ENCODE results near the gene TRAPPC8. TPM values are rescaled to one million over a fixed set of nuclear protein-coding genes. Genes with fewer than 3 reads are reported as not detected.
"Not testable (repeated sequence)": the region's sequence is repeated elsewhere in the genome, so short reads cannot be mapped to it uniquely, and the experiment has no call there.

TRAPPC8 gene
- polyA plus RNA-seq, 1 donor from 2014 or later: 57.8 TPM

GRCh38 chr18:31942291-31942998, 483 bp downstream of the TRAPPC8 start:
- no peaks in the 10 kb centered on the region for H3K27me3 ChIP-seq (ENCODE audit: insufficient read depth, low read depth, low read length)
- H3K4me3 ChIP-seq (ENCODE audit: low read length): peak overlapping the region; percentile 100
- H2AFZ ChIP-seq (ENCODE audit: low read depth, low read length): peak overlapping the region; percentile 95
- H3K36me3 ChIP-seq (ENCODE audit: insufficient read depth, low read length): no peaks in the 10 kb centered on the region
- H3K4me2 ChIP-seq (ENCODE audit: low read length): peak overlapping the region; percentile 99
- H3K79me2 ChIP-seq (replicated peaks; ENCODE audit: insufficient read depth, low read length): peaks cover 44% of the 10 kb centered on the region
- H4K20me1 ChIP-seq (ENCODE audit: insufficient read depth): no peaks in the 10 kb centered on the region
- no peaks in the 10 kb centered on the region for H3K9me3 ChIP-seq (ENCODE audit: low read length)
- TF ChIP-seq REST (IDR thresholded peaks at IDR 0.05; ENCODE audit: borderline replicate concordance) (no peak), POLR2AphosphoS5 (IDR thresholded peaks at IDR 0.05) (no peak), MXI1 (conservative IDR thresholded peaks at IDR 0.05; ENCODE audit: poor library complexity, severe bottlenecking) (peak; percentile 42), CTCF (IDR thresholded peaks at IDR 0.05; ENCODE audit: poor library complexity, severe bottlenecking) (peak; percentile 16)
- H3K9ac ChIP-seq (ENCODE audit: low read length): peak overlapping the region; percentile 95
- H3K27ac ChIP-seq (ENCODE audit: low read length): peak overlapping the region; percentile 97
- peaks cover 2% of the 10 kb centered on the region for H3F3A ChIP-seq (ENCODE audit: insufficient read depth, low read length, poor library complexity, severe bottlenecking)
- H3K9me2 ChIP-seq (ENCODE audit: insufficient read depth, low read length): no peaks in the 10 kb centered on the region

GRCh38 chr18:31941010-31941809, 1.7 kb downstream of the TRAPPC8 start:
- TF ChIP-seq REST (IDR thresholded peaks at IDR 0.05; ENCODE audit: borderline replicate concordance) (no peak), SMC3 (conservative IDR thresholded peaks at IDR 0.05; ENCODE audit: poor library complexity) (no peak)
- Histone ChIP-seq H4K20me1 (ENCODE audit: insufficient read depth) (no peaks in the 10 kb centered on the region), H3K36me3 (ENCODE audit: insufficient read depth, low read length) (no peaks in the 10 kb centered on the region), H2AFZ (ENCODE audit: low read depth, low read length) (no peak overlapping the region), H3K4me2 (ENCODE audit: low read length) (peak overlapping the region; percentile 99), H3K79me2 (replicated peaks; ENCODE audit: insufficient read depth, low read length) (peaks cover 52% of the 10 kb centered on the region), H3K9me3 (ENCODE audit: low read length) (no peaks in the 10 kb centered on the region), H3K9ac (ENCODE audit: low read length) (peak overlapping the region; percentile 95), H3K9me2 (ENCODE audit: insufficient read depth, low read length) (no peaks in the 10 kb centered on the region), H3K27me3 (ENCODE audit: insufficient read depth, low read depth, low read length) (no peaks in the 10 kb centered on the region), H3F3A (ENCODE audit: insufficient read depth, low read length, poor library complexity, severe bottlenecking) (peaks cover 2% of the 10 kb centered on the region), H3K4me3 (ENCODE audit: low read length) (peak overlapping the region; percentile 100), H3K27ac (ENCODE audit: low read length) (peak overlapping the region; percentile 97)

- H3K4me3 ChIP-seq (ENCODE audit: low read length); H3F3A ChIP-seq (ENCODE audit: insufficient read depth, low read length, poor library complexity, severe bottlenecking); H3K9ac ChIP-seq (ENCODE audit: low read length); H3K27me3 ChIP-seq (ENCODE audit: insufficient read depth, low read depth, low read length); H3K9me3 ChIP-seq (ENCODE audit: low read length); H3K36me3 ChIP-seq (ENCODE audit: insufficient read depth, low read length); H3K9me2 ChIP-seq (ENCODE audit: insufficient read depth, low read length); H4K20me1 ChIP-seq (ENCODE audit: insufficient read depth); H3K27ac ChIP-seq (ENCODE audit: low read length); H2AFZ ChIP-seq (ENCODE audit: low read depth, low read length); H3K4me2 ChIP-seq (ENCODE audit: low read length): not testable (repeated sequence)
- peaks cover 43% of the 10 kb centered on the region for H3K79me2 ChIP-seq (replicated peaks; ENCODE audit: insufficient read depth, low read length)
Measured at GRCh38 chr18:31934773-31935172, 8.2 kb downstream of the TRAPPC8 start.

Measured in neural cell (in vitro differentiated cells).